ENCODE results near the gene DFFA. TPM values are rescaled to one million over a fixed set of nuclear protein-coding genes. Genes with fewer than 3 reads are reported as not detected.

Gene DFFA
- total and polyA plus RNA-seq, 9 of the 15 experiments (the other 6 are each of a cell fraction or from before 2014, with no cell fraction given) = 39.6 to 74.8 (median 59.2) TPM

- TF ChIP-seq CBX3 (IDR thresholded peaks at IDR 0.05; ENCODE audit: borderline replicate concordance in 1 of 2, low read length in 2 of 2) = peak in 1 of 2 experiments; percentile 90; a peak in 1 of 3 replicates
- peak; percentile 100 for TF ChIP-seq BHLHE40 (IDR thresholded peaks at IDR 0.05; ENCODE audit: low read length)
- no peak for TF ChIP-seq HDGF (IDR thresholded peaks at IDR 0.05)
- TF ChIP-seq, protein P1, sequence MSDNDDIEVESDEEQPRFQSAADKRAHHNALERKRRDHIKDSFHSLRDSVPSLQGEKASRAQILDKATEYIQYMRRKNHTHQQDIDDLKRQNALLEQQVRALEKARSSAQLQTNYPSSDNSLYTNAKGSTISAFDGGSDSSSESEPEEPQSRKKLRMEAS (CRISPR knock-in tag; IDR thresholded peaks at IDR 0.05) = peak; percentile 97
- TF ChIP-seq HMG20A (CRISPR knock-in tag; conservative IDR thresholded peaks at IDR 0.05) = no peak
- peak; percentile 99; the same call in 1 of the 2 replicates for TF ChIP-seq PREB (CRISPR knock-in tag; IDR thresholded peaks at IDR 0.05)
- TF ChIP-seq, protein P2, sequence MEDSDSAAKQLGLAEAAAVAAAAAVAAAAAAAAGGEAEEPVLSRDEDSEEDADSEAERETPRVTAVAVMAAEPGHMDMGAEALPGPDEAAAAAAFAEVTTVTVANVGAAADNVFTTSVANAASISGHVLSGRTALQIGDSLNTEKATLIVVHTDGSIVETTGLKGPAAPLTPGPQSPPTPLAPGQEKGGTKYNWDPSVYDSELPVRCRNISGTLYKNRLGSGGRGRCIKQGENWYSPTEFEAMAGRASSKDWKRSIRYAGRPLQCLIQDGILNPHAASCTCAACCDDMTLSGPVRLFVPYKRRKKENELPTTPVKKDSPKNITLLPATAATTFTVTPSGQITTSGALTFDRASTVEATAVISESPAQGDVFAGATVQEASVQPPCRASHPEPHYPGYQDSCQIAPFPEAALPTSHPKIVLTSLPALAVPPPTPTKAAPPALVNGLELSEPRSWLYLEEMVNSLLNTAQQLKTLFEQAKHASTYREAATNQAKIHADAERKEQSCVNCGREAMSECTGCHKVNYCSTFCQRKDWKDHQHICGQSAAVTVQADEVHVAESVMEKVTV (CRISPR knock-in tag; IDR thresholded peaks at IDR 0.05) = no peak
- TF ChIP-seq, protein P3, sequence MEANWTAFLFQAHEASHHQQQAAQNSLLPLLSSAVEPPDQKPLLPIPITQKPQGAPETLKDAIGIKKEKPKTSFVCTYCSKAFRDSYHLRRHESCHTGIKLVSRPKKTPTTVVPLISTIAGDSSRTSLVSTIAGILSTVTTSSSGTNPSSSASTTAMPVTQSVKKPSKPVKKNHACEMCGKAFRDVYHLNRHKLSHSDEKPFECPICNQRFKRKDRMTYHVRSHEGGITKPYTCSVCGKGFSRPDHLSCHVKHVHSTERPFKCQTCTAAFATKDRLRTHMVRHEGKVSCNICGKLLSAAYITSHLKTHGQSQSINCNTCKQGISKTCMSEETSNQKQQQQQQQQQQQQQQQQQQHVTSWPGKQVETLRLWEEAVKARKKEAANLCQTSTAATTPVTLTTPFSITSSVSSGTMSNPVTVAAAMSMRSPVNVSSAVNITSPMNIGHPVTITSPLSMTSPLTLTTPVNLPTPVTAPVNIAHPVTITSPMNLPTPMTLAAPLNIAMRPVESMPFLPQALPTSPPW (CRISPR knock-in tag; IDR thresholded peaks at IDR 0.05) = peak; percentile 85
- TF ChIP-seq ARID2 (IDR thresholded peaks at IDR 0.05) = no peak
- TF ChIP-seq ZNF76 (CRISPR knock-in tag; IDR thresholded peaks at IDR 0.05; ENCODE audit: borderline replicate concordance) = peak; percentile 77; the same call in 1 of the 2 replicates
- TF ChIP-seq ZNF165 (CRISPR knock-in tag; IDR thresholded peaks at IDR 0.05; ENCODE audit: borderline replicate concordance) = no peak
- no peak; the same call in 1 of the 2 replicates for TF ChIP-seq FOXP1 (CRISPR knock-in tag; IDR thresholded peaks at IDR 0.05)
- no peak for TF ChIP-seq ZNF140 (CRISPR knock-in tag; IDR thresholded peaks at IDR 0.05)
- TF ChIP-seq ZNF384 (IDR thresholded peaks at IDR 0.05; ENCODE audit: low read depth, low read length) = peak; percentile 37; the same call in 1 of the 2 replicates
- TF ChIP-seq TAF1 (IDR thresholded peaks at IDR 0.05; ENCODE audit: control insufficient read depth, extremely low read depth, insufficient read depth, low read length, severe bottlenecking) = peak; percentile 79
- no peak; the same call in none of the 2 replicates for TF ChIP-seq RB1 (IDR thresholded peaks at IDR 0.05; ENCODE audit: low read depth)
- TF ChIP-seq POLR2A (conservative IDR thresholded peaks at IDR 0.05) = peak; percentile 82
Measured at GRCh38 chr1:10472220-10473144, at the start of gene DFFA (continued).

Data from K562 (cell line).